Suprapubic skin (tissue), 4 donors: ENCODE results near the gene GPD2.

Experiments used
- POLR2A ChIP-seq, 2 donors: fragments of 450-650 bp; IDR thresholded peaks; one replicate each; pipeline ENCODE4 v1.6.1; 2017; ENCODE audit warnings: antibody characterized with exemption in 2 of 2, mild to moderate bottlenecking in 2 of 2, moderate library complexity in 2 of 2
- POLR2AphosphoS5 ChIP-seq, 3 donors: sonication (generic); formaldehyde crosslinking; IDR thresholded peaks; one replicate each; pipeline ENCODE4 v1.6.1; 2017; ENCODE audit warnings: antibody characterized with exemption in 3 of 3
- TF ChIP-seq, protein P1 (sequence below), 2 donors: fragments of 200-600 bp in 1 of 2; fragments of 450-650 bp in 1 of 2; sonication (generic) in 1 of 2; IDR thresholded peaks; one replicate each; pipeline ENCODE4 v1.5.1; 2016 to 2019; ENCODE audit warnings: antibody characterized with exemption in 2 of 2, mild to moderate bottlenecking in 1 of 2, moderate library complexity in 1 of 2

DNA sequence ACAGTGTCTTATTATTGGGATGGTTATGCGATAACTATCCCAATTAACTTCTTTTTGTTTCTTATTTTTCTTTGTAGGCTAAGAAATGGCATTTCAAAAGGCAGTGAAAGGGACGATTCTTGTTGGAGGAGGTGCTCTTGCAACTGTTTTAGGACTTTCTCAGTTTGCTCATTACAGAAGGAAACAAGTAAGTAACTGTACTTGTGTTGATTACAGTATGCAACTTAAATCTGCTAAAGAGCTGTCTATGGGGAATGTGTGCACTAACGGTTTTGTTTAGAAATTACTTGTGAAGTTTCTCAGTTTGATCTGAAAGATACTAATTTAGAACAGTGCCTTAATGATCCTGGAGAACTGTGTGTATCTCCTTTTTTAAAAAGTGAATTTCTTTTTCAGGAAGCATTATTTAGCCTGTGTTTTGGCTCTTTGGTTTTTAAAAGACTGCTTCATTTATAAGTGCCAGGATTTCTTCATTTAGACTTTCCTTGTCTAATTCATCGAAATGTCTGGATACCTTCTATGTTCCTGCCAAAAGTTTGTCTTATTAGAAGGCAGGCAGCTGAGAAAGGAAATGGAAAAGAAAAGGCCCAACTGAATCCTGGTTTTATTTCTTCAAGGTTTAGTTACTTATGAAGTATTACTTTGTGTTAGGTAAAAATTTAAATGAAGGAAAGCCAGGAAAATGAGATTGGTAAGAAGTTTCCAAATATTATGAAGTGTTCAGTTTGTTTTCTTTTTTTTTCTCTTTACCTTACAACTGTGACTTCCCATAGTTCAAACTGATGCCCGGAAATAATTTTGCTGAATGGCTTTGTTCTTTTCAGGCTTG is 40.1 kb downstream of the GPD2 start:
- TF ChIP-seq POLR2AphosphoS5 (IDR thresholded peaks at IDR 0.05) (no peak), POLR2A (IDR thresholded peaks at IDR 0.05) (no peak)
- TF ChIP-seq, protein P1, sequence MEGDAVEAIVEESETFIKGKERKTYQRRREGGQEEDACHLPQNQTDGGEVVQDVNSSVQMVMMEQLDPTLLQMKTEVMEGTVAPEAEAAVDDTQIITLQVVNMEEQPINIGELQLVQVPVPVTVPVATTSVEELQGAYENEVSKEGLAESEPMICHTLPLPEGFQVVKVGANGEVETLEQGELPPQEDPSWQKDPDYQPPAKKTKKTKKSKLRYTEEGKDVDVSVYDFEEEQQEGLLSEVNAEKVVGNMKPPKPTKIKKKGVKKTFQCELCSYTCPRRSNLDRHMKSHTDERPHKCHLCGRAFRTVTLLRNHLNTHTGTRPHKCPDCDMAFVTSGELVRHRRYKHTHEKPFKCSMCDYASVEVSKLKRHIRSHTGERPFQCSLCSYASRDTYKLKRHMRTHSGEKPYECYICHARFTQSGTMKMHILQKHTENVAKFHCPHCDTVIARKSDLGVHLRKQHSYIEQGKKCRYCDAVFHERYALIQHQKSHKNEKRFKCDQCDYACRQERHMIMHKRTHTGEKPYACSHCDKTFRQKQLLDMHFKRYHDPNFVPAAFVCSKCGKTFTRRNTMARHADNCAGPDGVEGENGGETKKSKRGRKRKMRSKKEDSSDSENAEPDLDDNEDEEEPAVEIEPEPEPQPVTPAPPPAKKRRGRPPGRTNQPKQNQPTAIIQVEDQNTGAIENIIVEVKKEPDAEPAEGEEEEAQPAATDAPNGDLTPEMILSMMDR (IDR thresholded peaks at IDR 0.05): no peak
